Dermis microvascular lymphatic vessel endothelial cell (primary cell): ENCODE measurements around the gene NFATC1. TPM values are rescaled to one million over a fixed set of nuclear protein-coding genes. Genes with fewer than 3 reads are reported as not detected.
A peak's percentile ranks its signal among the peaks of the same experiment; 100 is the strongest.

ENCODE experiments used
- DNase-seq, 2 donors: peaks; one replicate each; pipeline versions ENCODE4 v3.0.0 to v3.0.0-alpha.2; 2010; ENCODE audit warnings: low read depth in 2 of 2
- total RNA-seq: library from RNA; depleted of rRNA; stranded (reverse); fragments of >200 nt; gene quantifications from 2 replicates; pipeline ENCODE4 v1.2.1, GENCODE V29; 2014

The NFATC1 gene
- 5.5 and 17.1 TPM in 2 replicates for total RNA-seq

GRCh38 chr18:79395761-79396404 is at the start of gene NFATC1:
Gene NFATC1, plus strand, starts transcription at chr18:79395930. Its CDS starts 295 bp downstream, at chr18:79396225.
- DNase-seq, result peak; percentile 74 to 89

GRCh38 chr18:79345981-79346380 is 49.7 kb upstream of the NFATC1 start:
- no peak for DNase-seq

- DNase-seq, result peak in 1 of 2 donors; percentile 18
These were observed 47.7 kb upstream of the NFATC1 start for GRCh38 chr18:79348066-79348465.

- DNase-seq, result no peak
These were observed 43.3 kb upstream of the NFATC1 start for GRCh38 chr18:79352432-79352831.

- no peak for DNase-seq
These were observed 42.5 kb upstream of the NFATC1 start for GRCh38 chr18:79353267-79353666.

- DNase-seq, result no peak
These were observed 41.4 kb upstream of the NFATC1 start for GRCh38 chr18:79354350-79354749.

- no peak for DNase-seq
These were observed 40.0 kb upstream of the NFATC1 start for GRCh38 chr18:79355433-79356335.

GRCh38 chr18:79356435-79356834 is 39.3 kb upstream of the NFATC1 start:
- DNase-seq, result no peak

GRCh38 chr18:79360933-79361332 is 34.8 kb upstream of the NFATC1 start:
- no peak for DNase-seq

GRCh38 chr18:79361766-79362522 is 33.8 kb upstream of the NFATC1 start:
- DNase-seq, result no peak

- DNase-seq, result no peak
These were observed 30.0 kb upstream of the NFATC1 start for GRCh38 chr18:79365701-79366100.

GRCh38 chr18:79366177-79367094 is 29.3 kb upstream of the NFATC1 start:
- no peak for DNase-seq

GRCh38 chr18:79367480-79367879 is 28.2 kb upstream of the NFATC1 start:
- no peak for DNase-seq

GRCh38 chr18:79367989-79368388 is 27.7 kb upstream of the NFATC1 start:
- DNase-seq, result no peak

GRCh38 chr18:79368681-79369080 is 27.0 kb upstream of the NFATC1 start:
- DNase-seq, result peak in 1 of 2 donors; percentile 47

- DNase-seq, result no peak
These were observed 24.1 kb upstream of the NFATC1 start for GRCh38 chr18:79371561-79372121.

GRCh38 chr18:79372461-79372860 is 23.3 kb upstream of the NFATC1 start:
- no peak for DNase-seq

- DNase-seq, result no peak
These were observed 22.7 kb upstream of the NFATC1 start for GRCh38 chr18:79372991-79373390.

GRCh38 chr18:79373736-79374135 is 22.0 kb upstream of the NFATC1 start:
- no peak for DNase-seq

- no peak for DNase-seq
These were observed 21.1 kb upstream of the NFATC1 start for GRCh38 chr18:79374408-79375171.
